ENCODE results near the gene TIGIT. TPM values are rescaled to one million over a fixed set of nuclear protein-coding genes. Genes with fewer than 3 reads are reported as not detected.

Gene TIGIT
- total and polyA plus RNA-seq, 7 experiments from 2014 or later, result 0.63 to 14.9 (median 2.8) TPM

DNA sequence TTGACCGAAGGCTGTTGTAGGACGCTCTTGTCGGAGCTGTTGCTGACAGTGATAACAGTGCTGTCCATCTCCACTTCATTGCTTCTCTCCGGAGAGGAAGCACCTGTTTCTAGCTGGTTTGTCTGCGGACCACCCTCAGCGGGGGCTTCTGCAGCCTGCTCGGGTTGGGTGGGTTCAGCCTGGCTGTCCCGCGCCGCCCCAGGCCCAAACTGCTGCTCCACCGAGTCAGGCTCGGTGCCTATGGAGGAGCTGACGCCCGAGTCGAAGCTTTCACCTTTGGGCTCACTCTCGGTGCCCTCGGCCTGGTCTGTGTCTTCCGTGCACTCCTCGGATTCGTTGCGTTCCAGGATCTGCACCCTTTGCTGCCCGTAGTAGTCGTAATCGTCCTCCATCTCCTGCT lies 56.9 kb downstream of the TIGIT start:
- Histone ChIP-seq H3K9me3 (ENCODE audit: control insufficient read depth in 2 of 3, low read length in 3 of 3) (no peaks in the 10 kb centered on the region), H3K4me3 (ENCODE audit: low read length) (no peak overlapping the region), H3K4me1 (ENCODE audit: control insufficient read depth in 2 of 2, insufficient read depth in 2 of 2, low read length in 2 of 2) (no peaks in the 10 kb centered on the region), H3K27me3 (ENCODE audit: control insufficient read depth in 2 of 2, insufficient read depth in 2 of 2, low read length in 2 of 2) (no peaks in the 10 kb centered on the region), H3K36me3 (ENCODE audit: control insufficient read depth in 2 of 3, insufficient read depth in 3 of 3, low read length in 3 of 3) (peaks cover 0 to 28% (median 0%) of the 10 kb centered on the region in 3 experiments), H3K27ac (ENCODE audit: low read depth, low read length) (no peak overlapping the region)
- intact Hi-C loops (cut with micrococcal nuclease), result no loop called here
- DNase-seq (no peak), ATAC-seq (no peak)
- POLR2A ChIA-PET, result no interaction called here
- Mint-ChIP-seq H3K27me3 (no peaks in the 10 kb centered on the region), H3K4me3 (no peak overlapping the region), H3K36me3 (peaks cover 0 to 57% (median 37%) of the 10 kb centered on the region in 5 donors), H3K9me3 (no peaks in the 10 kb centered on the region), H3K4me1 (peaks cover 0 to 11% (median 6%) of the 10 kb centered on the region in 7 donors), H3K27ac (no peak overlapping the region)
- CTCF ChIA-PET, result no interaction called here

DNA sequence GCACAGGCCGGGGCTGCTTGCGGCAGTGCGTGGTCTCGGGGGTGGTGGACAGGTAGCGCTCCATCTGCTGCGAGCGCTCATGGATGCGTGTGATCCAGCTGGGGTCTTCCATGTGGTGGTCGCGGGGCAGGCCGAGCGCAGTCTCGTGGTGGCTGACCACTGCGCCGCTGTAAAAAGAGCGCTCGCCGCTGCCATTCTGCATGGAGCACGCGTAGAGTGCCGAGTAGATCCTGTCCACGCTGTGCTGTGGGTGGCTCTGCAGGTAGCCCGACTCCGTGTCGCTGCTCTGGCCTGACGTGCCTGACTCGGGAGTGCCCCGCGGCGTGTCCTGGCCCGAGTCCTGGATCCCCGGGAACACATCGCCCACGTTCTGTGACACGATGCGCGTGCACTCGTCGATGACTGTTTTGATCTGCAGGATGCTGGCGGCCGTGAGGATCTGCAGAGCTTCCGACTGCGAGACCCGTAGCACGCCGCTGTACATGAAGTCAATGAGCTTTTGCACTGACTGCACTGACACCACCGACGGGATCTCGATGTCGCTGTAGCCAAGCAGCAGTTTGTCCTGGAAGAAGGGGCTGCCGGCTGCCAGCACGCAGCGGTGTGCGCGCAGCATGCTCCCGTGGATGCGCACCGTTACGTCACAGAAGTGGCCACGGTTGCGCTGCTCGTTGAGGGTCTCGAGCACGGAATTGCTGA lies 57.4 kb downstream of the TIGIT start:
- Mint-ChIP-seq H3K4me1 (peaks cover 0 to 5% (median under 1%) of the 10 kb centered on the region in 7 donors), H3K4me3 (no peak overlapping the region), H3K36me3 (peaks cover 0 to 55% (median 31%) of the 10 kb centered on the region in 5 donors), H3K9me3 (no peaks in the 10 kb centered on the region), H3K27ac (no peak overlapping the region), H3K27me3 (no peaks in the 10 kb centered on the region)
- H3K27me3 ChIP-seq (ENCODE audit: control insufficient read depth in 2 of 2, insufficient read depth in 2 of 2, low read length in 2 of 2), result no peaks in the 10 kb centered on the region
- ATAC-seq (no peak), DNase-seq (no peak)
- POLR2A ChIA-PET, result no interaction called here
- no peak overlapping the region for H3K4me3 ChIP-seq (ENCODE audit: low read length)
- intact Hi-C loops (cut with micrococcal nuclease), result no loop called here
- no peaks in the 10 kb centered on the region for H3K9me3 ChIP-seq (ENCODE audit: control insufficient read depth in 2 of 3, low read length in 3 of 3)
- H3K36me3 ChIP-seq (ENCODE audit: control insufficient read depth in 2 of 3, insufficient read depth in 3 of 3, low read length in 3 of 3), result peaks cover 0 to 28% (median 0%) of the 10 kb centered on the region in 3 experiments
- no peaks in the 10 kb centered on the region for H3K4me1 ChIP-seq (ENCODE audit: control insufficient read depth in 2 of 2, insufficient read depth in 2 of 2, low read length in 2 of 2)
- H3K27ac ChIP-seq (ENCODE audit: low read depth, low read length), result no peak overlapping the region
- CTCF ChIA-PET, result no interaction called here

DNA sequence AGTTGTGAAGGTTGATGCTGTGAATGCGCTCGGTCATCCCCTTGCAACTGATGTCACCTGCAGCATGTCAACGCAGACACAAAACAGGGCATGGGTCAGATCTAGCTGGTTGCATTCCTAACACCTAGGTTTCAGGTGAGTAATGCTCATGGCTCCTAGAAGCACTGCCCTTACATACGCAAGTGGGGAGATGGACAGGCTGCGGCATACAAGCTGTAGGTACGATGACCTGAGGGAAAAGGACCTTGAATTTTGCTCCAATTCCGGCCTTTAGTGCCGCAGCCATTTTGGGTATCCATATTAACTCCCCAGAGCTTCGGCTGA lies 58.0 kb downstream of the TIGIT start:
- Histone ChIP-seq H3K4me3 (ENCODE audit: low read length) (no peak overlapping the region), H3K27ac (ENCODE audit: low read depth, low read length) (no peak overlapping the region), H3K4me1 (ENCODE audit: control insufficient read depth in 2 of 2, insufficient read depth in 2 of 2, low read length in 2 of 2) (no peaks in the 10 kb centered on the region), H3K36me3 (ENCODE audit: control insufficient read depth in 2 of 3, insufficient read depth in 3 of 3, low read length in 3 of 3) (peaks cover 0 to 28% (median 0%) of the 10 kb centered on the region in 3 experiments), H3K27me3 (ENCODE audit: control insufficient read depth in 2 of 2, insufficient read depth in 2 of 2, low read length in 2 of 2) (no peaks in the 10 kb centered on the region), H3K9me3 (ENCODE audit: control insufficient read depth in 2 of 3, low read length in 3 of 3) (no peaks in the 10 kb centered on the region)
- intact Hi-C loops (cut with micrococcal nuclease), result no loop called here
- POLR2A ChIA-PET, result no interaction called here
- peaks cover 0 to 5% (median 0%) of the 10 kb centered on the region in 7 donors for H3K4me1 Mint-ChIP-seq
- CTCF ChIA-PET, result no interaction called here
- no peak overlapping the region for H3K4me3 Mint-ChIP-seq
- no peak for ATAC-seq
- DNase-seq, result no peak
- H3K9me3 Mint-ChIP-seq, result no peaks in the 10 kb centered on the region
- H3K27me3 Mint-ChIP-seq, result no peaks in the 10 kb centered on the region
- no peak overlapping the region for H3K27ac Mint-ChIP-seq
- peaks cover 0 to 56% (median 31%) of the 10 kb centered on the region in 5 donors for H3K36me3 Mint-ChIP-seq

DNA sequence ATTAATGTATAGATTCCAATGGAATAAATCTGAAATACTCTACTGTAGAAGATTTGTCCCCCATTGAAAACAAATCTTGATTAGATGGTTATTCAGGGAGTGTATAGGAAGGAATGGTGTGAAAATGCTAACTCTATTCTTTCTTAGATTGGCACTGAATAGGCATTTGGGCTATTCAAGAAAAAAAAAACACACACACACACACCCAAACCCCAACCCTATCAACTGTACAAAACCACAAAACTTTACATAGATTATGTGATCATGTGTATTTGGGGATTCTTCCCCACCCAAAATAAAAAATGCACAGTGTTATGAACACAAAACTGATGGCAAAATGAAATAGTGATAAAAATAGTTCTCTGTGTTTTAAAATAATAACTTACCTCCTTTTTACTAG lies 61.8 kb downstream of the TIGIT start:
- Mint-ChIP-seq H3K4me3 (no peak overlapping the region), H3K4me1 (no peaks in the 10 kb centered on the region), H3K36me3 (peaks cover 0 to 27% (median 10%) of the 10 kb centered on the region in 5 donors), H3K27ac (no peak overlapping the region), H3K27me3 (no peaks in the 10 kb centered on the region), H3K9me3 (no peaks in the 10 kb centered on the region)
- no peaks in the 10 kb centered on the region for H3K9me3 ChIP-seq (ENCODE audit: control insufficient read depth in 2 of 3, low read length in 3 of 3)
- H3K27ac ChIP-seq (ENCODE audit: low read depth, low read length), result no peak overlapping the region
- ChIA-PET POLR2A (no interaction called here), CTCF (no interaction called here)
- intact Hi-C loops (cut with micrococcal nuclease), result no loop called here
- H3K27me3 ChIP-seq (ENCODE audit: control insufficient read depth in 2 of 2, insufficient read depth in 2 of 2, low read length in 2 of 2), result no peaks in the 10 kb centered on the region
- no peaks in the 10 kb centered on the region for H3K4me1 ChIP-seq (ENCODE audit: control insufficient read depth in 2 of 2, insufficient read depth in 2 of 2, low read length in 2 of 2)
- DNase-seq (no peak), ATAC-seq (no peak)
- peaks cover 0 to 13% (median 0%) of the 10 kb centered on the region in 3 experiments for H3K36me3 ChIP-seq (ENCODE audit: control insufficient read depth in 2 of 3, insufficient read depth in 3 of 3, low read length in 3 of 3)
- no peak overlapping the region for H3K4me3 ChIP-seq (ENCODE audit: low read length)

DNA sequence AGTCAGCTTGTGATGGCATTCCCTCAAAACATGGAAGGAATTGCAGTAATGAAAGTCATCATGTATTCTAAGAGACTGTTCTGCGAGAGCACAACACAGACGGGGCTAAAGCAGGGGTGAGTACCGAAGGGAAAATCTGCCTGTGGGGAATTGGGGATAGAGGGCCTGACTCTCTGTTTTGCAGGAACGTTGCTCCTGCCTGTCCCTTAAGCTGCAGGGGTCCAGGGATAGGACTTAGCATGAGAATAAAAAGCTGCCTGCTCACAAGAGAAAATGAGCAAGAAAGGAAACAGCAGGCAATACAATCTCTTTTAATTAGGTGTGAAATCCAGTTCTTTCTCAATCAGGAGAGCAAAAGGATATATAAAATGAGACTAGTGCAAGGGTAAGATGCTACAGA lies 62.2 kb downstream of the TIGIT start:
- POLR2A ChIA-PET, result no interaction called here
- Mint-ChIP-seq H3K27ac (no peak overlapping the region), H3K4me3 (no peak overlapping the region), H3K36me3 (peaks cover 0 to 23% (median 6%) of the 10 kb centered on the region in 5 donors), H3K27me3 (no peaks in the 10 kb centered on the region), H3K4me1 (no peaks in the 10 kb centered on the region), H3K9me3 (no peaks in the 10 kb centered on the region)
- no peak for DNase-seq
- H3K9me3 ChIP-seq (ENCODE audit: control insufficient read depth in 2 of 3, low read length in 3 of 3), result no peaks in the 10 kb centered on the region
- intact Hi-C loops (cut with micrococcal nuclease), result no loop called here
- H3K36me3 ChIP-seq (ENCODE audit: control insufficient read depth in 2 of 3, insufficient read depth in 3 of 3, low read length in 3 of 3), result peaks cover 0 to 9% (median 0%) of the 10 kb centered on the region in 3 experiments
- ATAC-seq, result no peak
- H3K4me3 ChIP-seq (ENCODE audit: low read length), result no peak overlapping the region
- no peak overlapping the region for H3K27ac ChIP-seq (ENCODE audit: low read depth, low read length)
- no peaks in the 10 kb centered on the region for H3K4me1 ChIP-seq (ENCODE audit: control insufficient read depth in 2 of 2, insufficient read depth in 2 of 2, low read length in 2 of 2)
- H3K27me3 ChIP-seq (ENCODE audit: control insufficient read depth in 2 of 2, insufficient read depth in 2 of 2, low read length in 2 of 2), result no peaks in the 10 kb centered on the region
- CTCF ChIA-PET, result no interaction called here

DNA sequence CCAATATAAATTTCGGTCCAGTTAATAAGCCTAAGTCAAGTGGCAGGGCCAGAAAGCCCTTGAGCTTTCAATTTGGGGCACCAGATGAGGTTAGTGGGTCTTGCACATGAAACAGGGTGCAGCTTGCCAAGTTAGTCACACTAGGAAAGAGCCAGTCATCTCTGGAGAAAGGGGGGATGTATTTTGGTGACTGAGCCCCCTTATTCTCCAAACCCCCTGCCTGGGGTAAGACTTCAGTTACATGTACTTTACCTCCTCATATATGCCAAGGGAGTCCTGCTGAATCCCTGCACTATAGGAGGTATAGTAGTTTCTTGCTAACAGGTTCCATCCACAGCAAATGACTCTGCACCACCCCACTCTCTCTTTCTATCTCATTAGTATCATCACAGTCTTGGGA lies 62.7 kb downstream of the TIGIT start:
- Histone ChIP-seq H3K4me1 (ENCODE audit: control insufficient read depth in 2 of 2, insufficient read depth in 2 of 2, low read length in 2 of 2) (no peaks in the 10 kb centered on the region), H3K36me3 (ENCODE audit: control insufficient read depth in 2 of 3, insufficient read depth in 3 of 3, low read length in 3 of 3) (peaks cover 0 to 4% (median 0%) of the 10 kb centered on the region in 3 experiments), H3K27ac (ENCODE audit: low read depth, low read length) (no peak overlapping the region), H3K27me3 (ENCODE audit: control insufficient read depth in 2 of 2, insufficient read depth in 2 of 2, low read length in 2 of 2) (no peaks in the 10 kb centered on the region), H3K9me3 (ENCODE audit: control insufficient read depth in 2 of 3, low read length in 3 of 3) (no peaks in the 10 kb centered on the region), H3K4me3 (ENCODE audit: low read length) (no peak overlapping the region)
- no peak for ATAC-seq
- CTCF ChIA-PET, result no interaction called here
- no peak overlapping the region for H3K4me3 Mint-ChIP-seq
- H3K36me3 Mint-ChIP-seq, result peaks cover 0 to 21% (median 6%) of the 10 kb centered on the region in 5 donors
- POLR2A ChIA-PET, result no interaction called here
- no peak for DNase-seq
- intact Hi-C loops (cut with micrococcal nuclease), result no loop called here
- H3K4me1 Mint-ChIP-seq, result no peaks in the 10 kb centered on the region
- no peaks in the 10 kb centered on the region for H3K27me3 Mint-ChIP-seq
- H3K27ac Mint-ChIP-seq, result peak overlapping the region in 2 of 9 donors; percentile 1 to 8
- H3K9me3 Mint-ChIP-seq, result no peaks in the 10 kb centered on the region
